Peyer's patch (tissue), 4 donors: ENCODE data around the gene PIEZO2. TPM values are rescaled to one million over a fixed set of nuclear protein-coding genes. Genes with fewer than 3 reads are reported as not detected.

ENCODE experiments used
- DNase-seq, 3 donors: peaks; one replicate each; pipeline ENCODE4 v3.0.0-alpha.2; 2017 to 2019
- H3K27ac ChIP-seq, 4 donors: fragments of 200-600 bp; sonication (generic); one replicate each; pipeline ENCODE4 v1.5.1; 2016 to 2019
- H3K27me3 ChIP-seq, 2 donors: fragments of 200-600 bp; sonication (generic); one replicate each; pipeline ENCODE4 v1.5.1; 2019
- H3K36me3 ChIP-seq, 3 donors: fragments of 200-600 bp; sonication (generic); one replicate each; pipeline ENCODE4 v1.5.1; 2016 to 2019
- H3K4me1 ChIP-seq, 4 donors: fragments of 200-600 bp; sonication (generic); one replicate each; pipeline ENCODE4 v1.5.1; 2016 to 2019
- H3K4me3 ChIP-seq, 4 donors: fragments of 200-600 bp; sonication (generic); 1 replicate in 3 of 4; 2 replicates in 1 of 4; pipeline ENCODE4 v1.5.1; 2016 to 2019; ENCODE audit warnings: mild to moderate bottlenecking in 1 of 4
- H3K9me3 ChIP-seq, 4 donors: fragments of 200-600 bp; sonication (generic); one replicate each; pipeline ENCODE4 v1.5.1; 2016 to 2019; ENCODE audit warnings: mild to moderate bottlenecking in 1 of 4
- POLR2A ChIP-seq, 2 donors: fragments of 450-650 bp; IDR thresholded peaks; one replicate each; pipeline ENCODE4 v1.5.1; 2017; ENCODE audit warnings: antibody characterized with exemption in 2 of 2, mild to moderate bottlenecking in 2 of 2, moderate library complexity in 2 of 2
- total RNA-seq, 4 donors: library from RNA; depleted of rRNA; stranded (reverse); fragments of >200 nt; gene quantifications; one replicate each; pipeline ENCODE4 v1.1.0, GENCODE V29; 2016
- TF ChIP-seq, protein P1 (sequence below), 6 experiments: fragments of 450-650 bp in 4 of 6; fragments of 200-600 bp in 2 of 6; sonication (generic) in 1 of 6; IDR thresholded peaks; one replicate each; pipeline ENCODE4 v1.5.1; 2017 to 2019; ENCODE audit warnings: antibody characterized with exemption in 6 of 6, mild to moderate bottlenecking in 3 of 6, moderate library complexity in 1 of 6

Gene PIEZO2
- total RNA-seq, 4 donors from 2014 or later: 0.85 to 5.8 (median 4.5) TPM

DNA sequence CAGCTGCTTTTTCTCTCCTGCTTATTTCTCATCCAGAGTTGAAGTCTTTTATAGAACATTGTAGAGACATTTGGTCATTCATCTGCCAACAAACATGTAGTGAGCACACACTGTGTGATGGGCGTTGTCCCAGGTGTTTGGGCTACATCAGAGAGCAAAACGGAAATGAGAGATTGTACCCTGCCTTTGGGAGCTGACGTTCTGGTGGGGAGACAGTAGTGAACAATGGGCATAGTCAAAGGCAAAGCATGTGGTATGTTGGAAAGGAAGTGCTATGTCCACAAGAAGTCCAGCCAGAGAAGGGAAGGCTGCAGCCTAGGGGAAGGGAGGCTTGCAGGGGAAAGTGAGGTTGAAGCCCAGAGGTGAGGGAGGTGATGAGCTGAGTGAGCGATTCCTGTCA is 78.1 kb downstream of the PIEZO2 start:
- TF ChIP-seq, protein P1, sequence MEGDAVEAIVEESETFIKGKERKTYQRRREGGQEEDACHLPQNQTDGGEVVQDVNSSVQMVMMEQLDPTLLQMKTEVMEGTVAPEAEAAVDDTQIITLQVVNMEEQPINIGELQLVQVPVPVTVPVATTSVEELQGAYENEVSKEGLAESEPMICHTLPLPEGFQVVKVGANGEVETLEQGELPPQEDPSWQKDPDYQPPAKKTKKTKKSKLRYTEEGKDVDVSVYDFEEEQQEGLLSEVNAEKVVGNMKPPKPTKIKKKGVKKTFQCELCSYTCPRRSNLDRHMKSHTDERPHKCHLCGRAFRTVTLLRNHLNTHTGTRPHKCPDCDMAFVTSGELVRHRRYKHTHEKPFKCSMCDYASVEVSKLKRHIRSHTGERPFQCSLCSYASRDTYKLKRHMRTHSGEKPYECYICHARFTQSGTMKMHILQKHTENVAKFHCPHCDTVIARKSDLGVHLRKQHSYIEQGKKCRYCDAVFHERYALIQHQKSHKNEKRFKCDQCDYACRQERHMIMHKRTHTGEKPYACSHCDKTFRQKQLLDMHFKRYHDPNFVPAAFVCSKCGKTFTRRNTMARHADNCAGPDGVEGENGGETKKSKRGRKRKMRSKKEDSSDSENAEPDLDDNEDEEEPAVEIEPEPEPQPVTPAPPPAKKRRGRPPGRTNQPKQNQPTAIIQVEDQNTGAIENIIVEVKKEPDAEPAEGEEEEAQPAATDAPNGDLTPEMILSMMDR (IDR thresholded peaks at IDR 0.05): no peak
- no peak for TF ChIP-seq POLR2A (IDR thresholded peaks at IDR 0.05)
- H3K36me3 ChIP-seq: no peaks in the 10 kb centered on the region
- no peak overlapping the region for H3K27ac ChIP-seq
- H3K4me1 ChIP-seq: no peaks in the 10 kb centered on the region
- H3K4me3 ChIP-seq: no peak overlapping the region
- H3K27me3 ChIP-seq: no peaks in the 10 kb centered on the region
- no peak for DNase-seq
- no peaks in the 10 kb centered on the region for H3K9me3 ChIP-seq

DNA sequence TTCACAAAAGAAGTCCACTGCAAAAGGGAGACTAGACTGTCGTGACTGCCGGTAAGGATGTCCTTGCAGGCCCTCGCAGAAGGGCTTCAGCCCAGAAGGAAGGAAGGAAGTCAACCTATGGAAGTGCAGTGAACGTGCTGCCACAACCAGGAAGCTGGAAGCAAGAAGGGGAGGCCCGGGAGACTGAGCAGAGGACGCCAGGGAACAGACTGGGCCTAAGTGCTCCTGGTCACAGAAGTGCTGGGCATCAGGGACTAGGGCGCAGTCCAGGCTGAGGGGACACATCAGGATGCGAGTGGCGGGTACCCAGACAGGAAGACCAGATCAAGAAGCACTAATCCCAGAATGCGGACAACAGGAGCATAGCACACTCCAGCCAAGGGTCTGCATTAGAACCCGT is 78.8 kb downstream of the PIEZO2 start:
- Histone ChIP-seq H3K4me1 (no peaks in the 10 kb centered on the region), H3K27me3 (no peaks in the 10 kb centered on the region), H3K4me3 (no peak overlapping the region), H3K36me3 (no peaks in the 10 kb centered on the region), H3K9me3 (no peaks in the 10 kb centered on the region), H3K27ac (no peak overlapping the region)
- TF ChIP-seq, protein P1 (IDR thresholded peaks at IDR 0.05): no peak
- TF ChIP-seq POLR2A (IDR thresholded peaks at IDR 0.05): no peak
- DNase-seq: no peak

DNA sequence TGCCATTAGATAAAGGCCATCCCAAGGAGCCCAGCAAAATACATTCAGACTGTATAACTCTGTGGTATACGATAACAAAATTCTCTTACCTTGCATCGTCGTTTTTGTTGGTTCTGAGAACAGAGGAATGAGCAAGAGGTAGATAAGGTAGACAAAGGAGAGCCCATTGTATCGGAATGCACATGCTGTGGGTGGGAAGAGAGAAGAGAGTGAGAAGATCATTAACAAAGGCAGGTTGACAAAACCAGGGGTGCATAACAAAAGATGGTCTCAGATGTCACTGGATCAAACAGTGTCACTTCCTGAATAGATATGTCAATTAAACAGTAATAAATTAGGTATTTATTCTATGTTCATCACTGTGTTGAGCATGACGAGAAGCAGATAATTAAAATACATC is 83.3 kb downstream of the PIEZO2 start:
- Histone ChIP-seq H3K4me3 (no peak overlapping the region), H3K36me3 (no peaks in the 10 kb centered on the region), H3K9me3 (no peaks in the 10 kb centered on the region), H3K4me1 (no peaks in the 10 kb centered on the region), H3K27me3 (no peaks in the 10 kb centered on the region), H3K27ac (no peak overlapping the region)
- TF ChIP-seq POLR2A (IDR thresholded peaks at IDR 0.05): no peak
- no peak for DNase-seq

DNA sequence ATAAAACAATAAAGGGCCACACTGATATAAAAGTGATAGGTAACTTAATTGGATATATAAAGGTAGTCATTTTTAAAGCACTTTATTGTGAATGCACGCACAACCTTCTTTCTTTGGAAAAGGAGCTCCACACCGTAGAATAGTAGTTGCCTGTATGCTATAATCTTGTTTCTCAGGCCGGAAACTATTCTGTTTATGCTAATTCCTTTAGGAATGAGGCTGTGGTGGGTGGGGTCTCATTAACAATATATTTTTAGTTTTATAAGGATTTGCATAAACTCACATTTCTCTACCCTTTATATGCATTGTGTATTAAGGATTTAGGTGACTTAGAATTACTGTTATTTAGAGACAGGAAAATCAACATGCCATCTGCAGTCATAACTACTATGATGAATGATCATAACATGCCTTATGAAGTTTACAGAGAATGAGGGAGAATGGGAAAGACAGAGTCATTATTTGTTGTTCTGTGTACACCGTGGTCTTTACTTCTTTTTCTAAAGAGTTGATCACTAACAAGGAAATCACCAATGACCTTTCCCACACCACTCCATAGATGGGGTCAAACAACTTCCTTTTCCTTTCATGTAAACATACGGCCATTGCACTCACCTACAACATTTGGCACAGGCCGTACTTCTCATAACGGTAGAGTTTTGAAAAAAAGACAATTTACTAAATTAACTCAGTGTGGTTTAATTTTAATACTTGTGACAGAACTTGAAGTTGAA is 84.5 kb downstream of the PIEZO2 start:
- no peaks in the 10 kb centered on the region for H3K4me1 ChIP-seq
- DNase-seq: no peak
- TF ChIP-seq, protein P1 (IDR thresholded peaks at IDR 0.05): no peak
- TF ChIP-seq POLR2A (IDR thresholded peaks at IDR 0.05): no peak

DNA sequence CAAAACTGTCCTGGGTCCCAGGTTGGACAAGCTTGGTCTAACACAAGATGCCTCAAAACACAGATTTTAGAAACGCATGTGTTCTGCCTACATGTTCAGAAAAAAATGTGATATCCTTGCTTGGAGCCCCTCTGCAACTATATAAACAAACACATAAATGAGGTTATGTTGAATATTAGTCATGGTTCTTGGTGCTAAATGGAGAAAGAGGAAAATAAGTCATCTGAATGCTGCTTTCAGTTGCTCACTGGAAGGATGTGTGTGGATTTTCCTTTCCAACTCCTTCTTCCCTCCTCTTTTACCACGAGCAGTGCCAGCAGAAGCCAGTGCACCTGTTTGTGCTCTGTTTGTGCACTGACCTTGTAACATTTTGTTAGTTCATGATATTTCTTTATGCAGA is 85.3 kb downstream of the PIEZO2 start:
- TF ChIP-seq, protein P1 (IDR thresholded peaks at IDR 0.05): no peak
- TF ChIP-seq POLR2A (IDR thresholded peaks at IDR 0.05): no peak
- H3K27ac ChIP-seq: no peak overlapping the region
- no peak for DNase-seq

More for the DNA sequence above, 84.5 kb downstream of the PIEZO2 start:
- Histone ChIP-seq H3K4me3 (no peak overlapping the region), H3K27ac (no peak overlapping the region), H3K9me3 (no peaks in the 10 kb centered on the region), H3K36me3 (no peaks in the 10 kb centered on the region), H3K27me3 (no peaks in the 10 kb centered on the region)

DNA sequence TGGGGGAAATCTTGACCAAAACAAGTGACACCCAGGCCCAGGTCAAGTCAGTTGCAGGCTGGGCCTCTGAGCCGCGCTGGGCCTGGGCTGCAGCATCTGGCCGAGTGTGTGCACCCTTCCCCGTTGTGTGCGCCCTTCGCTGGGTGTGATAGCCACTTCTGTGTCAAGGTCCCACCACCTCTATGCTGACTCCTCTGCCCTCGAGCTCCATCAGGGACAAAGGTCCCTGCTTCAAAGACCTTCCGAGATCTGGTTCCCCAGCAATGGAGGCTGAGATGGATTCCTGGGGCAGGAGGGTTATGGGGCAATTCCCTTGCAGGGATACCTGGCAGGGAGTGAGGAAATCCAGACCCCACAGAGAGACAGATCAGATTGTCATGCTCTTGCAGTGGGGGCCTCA is 93.6 kb downstream of the PIEZO2 start:
- no peaks in the 10 kb centered on the region for H3K27me3 ChIP-seq
- no peak overlapping the region for H3K27ac ChIP-seq
- no peaks in the 10 kb centered on the region for H3K4me1 ChIP-seq
- no peak for DNase-seq
- TF ChIP-seq POLR2A (IDR thresholded peaks at IDR 0.05): no peak
- TF ChIP-seq, protein P1 (IDR thresholded peaks at IDR 0.05): no peak
- H3K36me3 ChIP-seq: no peaks in the 10 kb centered on the region
- no peaks in the 10 kb centered on the region for H3K9me3 ChIP-seq
- H3K4me3 ChIP-seq: no peak overlapping the region

More for the DNA sequence above, 85.3 kb downstream of the PIEZO2 start:
- Histone ChIP-seq H3K4me3 (no peak overlapping the region), H3K9me3 (no peaks in the 10 kb centered on the region), H3K27me3 (no peaks in the 10 kb centered on the region), H3K4me1 (no peaks in the 10 kb centered on the region), H3K36me3 (no peaks in the 10 kb centered on the region)
